ENCODE results near the gene CAMK2B. TPM values are rescaled to one million over a fixed set of nuclear protein-coding genes. Genes with fewer than 3 reads are reported as not detected.

The CAMK2B gene
- total RNA-seq, 4 donors from 2014 or later = 35.3 to 64.8 (median 46.0) TPM

DNA sequence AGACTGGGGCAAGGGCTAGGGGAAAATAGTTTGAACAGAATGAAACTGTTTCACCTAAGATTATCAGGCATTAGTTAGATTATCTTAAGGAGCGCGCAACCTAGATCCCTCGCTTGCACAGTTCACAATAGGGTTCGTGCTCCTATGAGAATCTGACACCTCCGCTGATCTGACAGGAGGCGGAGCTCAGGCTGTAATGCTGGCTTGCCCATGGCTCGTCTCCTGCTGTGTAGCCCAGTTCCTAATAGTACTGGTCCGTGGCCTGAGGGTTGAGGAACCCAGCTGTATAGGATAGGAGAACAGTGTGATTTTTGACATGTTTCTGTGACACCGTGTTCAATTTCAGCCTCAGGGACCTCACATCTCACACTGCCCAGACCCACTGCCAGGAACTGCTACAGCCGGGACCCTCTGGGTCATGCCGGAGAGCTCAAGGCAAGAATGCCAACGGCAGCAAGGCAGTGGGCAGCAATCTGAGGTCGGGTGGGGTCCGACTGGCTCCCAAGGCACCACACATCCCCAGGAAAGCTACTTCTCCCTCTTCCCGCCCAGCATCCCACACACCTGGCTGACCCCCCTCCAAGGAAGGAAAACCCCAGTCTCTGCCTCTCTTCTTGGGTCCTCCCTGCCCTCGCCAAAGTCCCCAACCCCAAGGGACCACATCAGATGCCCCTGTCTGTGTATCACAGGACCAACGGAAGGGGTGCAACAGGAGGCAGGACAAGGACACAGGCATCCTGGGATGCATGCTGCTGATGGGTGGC lies 31.7 kb downstream of the CAMK2B start:
- ATAC-seq (peak; percentile 67), DNase-seq (peak; percentile 25 to 52)
- in situ Hi-C loops (cut with MboI; ENCODE audit: low sequenced_read_pairs in 4 of 4) (no loop called here), intact Hi-C loops (cut with DNase I; ENCODE audit: low total_unique reads) (no loop called here)
- TF ChIP-seq, protein P1, sequence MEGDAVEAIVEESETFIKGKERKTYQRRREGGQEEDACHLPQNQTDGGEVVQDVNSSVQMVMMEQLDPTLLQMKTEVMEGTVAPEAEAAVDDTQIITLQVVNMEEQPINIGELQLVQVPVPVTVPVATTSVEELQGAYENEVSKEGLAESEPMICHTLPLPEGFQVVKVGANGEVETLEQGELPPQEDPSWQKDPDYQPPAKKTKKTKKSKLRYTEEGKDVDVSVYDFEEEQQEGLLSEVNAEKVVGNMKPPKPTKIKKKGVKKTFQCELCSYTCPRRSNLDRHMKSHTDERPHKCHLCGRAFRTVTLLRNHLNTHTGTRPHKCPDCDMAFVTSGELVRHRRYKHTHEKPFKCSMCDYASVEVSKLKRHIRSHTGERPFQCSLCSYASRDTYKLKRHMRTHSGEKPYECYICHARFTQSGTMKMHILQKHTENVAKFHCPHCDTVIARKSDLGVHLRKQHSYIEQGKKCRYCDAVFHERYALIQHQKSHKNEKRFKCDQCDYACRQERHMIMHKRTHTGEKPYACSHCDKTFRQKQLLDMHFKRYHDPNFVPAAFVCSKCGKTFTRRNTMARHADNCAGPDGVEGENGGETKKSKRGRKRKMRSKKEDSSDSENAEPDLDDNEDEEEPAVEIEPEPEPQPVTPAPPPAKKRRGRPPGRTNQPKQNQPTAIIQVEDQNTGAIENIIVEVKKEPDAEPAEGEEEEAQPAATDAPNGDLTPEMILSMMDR (IDR thresholded peaks at IDR 0.05 in 4 of 5, conservative IDR thresholded peaks at IDR 0.05 in 1 of 5) = no peak
- TF ChIP-seq POLR2A (IDR thresholded peaks at IDR 0.05) = no peak
- no peaks in the 10 kb centered on the region for H3K27me3 ChIP-seq
- H3K27ac ChIP-seq = peak overlapping the region in 3 of 4 donors; percentile 30 to 52 (median 33)
- H3K4me3 ChIP-seq = peak overlapping the region in 1 of 4 donors; percentile 9
- H3K4me1 ChIP-seq = peaks cover 38 to 43% of the 10 kb centered on the region in 2 donors
- no peaks in the 10 kb centered on the region for H3K36me3 ChIP-seq
- no peaks in the 10 kb centered on the region for H3K9me3 ChIP-seq

DNA sequence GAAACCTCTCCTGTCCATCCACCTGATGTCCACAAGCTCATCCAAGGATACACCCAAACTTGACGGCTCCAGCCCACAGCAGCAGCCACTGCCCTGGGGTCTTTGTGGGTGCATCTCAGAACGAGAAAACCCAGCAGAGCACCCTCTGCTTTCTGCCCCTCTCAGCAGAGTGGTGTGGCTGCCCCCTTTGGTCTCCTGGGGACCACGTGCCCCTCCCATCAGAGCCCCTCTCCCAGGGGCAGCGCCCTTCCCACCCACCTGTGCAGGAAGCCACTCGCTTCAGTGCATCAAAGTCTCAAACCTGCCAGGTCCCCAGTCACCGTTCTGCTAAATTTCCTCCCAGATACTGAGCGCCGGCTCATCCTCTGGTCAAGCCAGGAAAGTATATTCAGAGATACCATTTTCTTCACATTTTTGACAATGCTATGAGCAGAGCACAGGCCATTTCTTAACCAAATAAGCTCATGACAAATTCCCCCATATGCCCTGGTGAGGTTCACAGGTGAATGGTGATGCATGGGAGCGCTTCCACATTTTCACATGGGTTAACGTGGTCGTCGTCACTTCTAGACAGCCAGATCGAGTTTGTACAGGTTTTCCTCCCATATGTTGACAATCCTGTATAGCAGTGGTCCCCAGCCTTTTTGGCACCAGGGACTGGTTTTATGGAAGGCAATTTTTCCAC lies 32.4 kb downstream of the CAMK2B start:
- no peaks in the 10 kb centered on the region for H3K9me3 ChIP-seq
- intact Hi-C loops (cut with DNase I; ENCODE audit: low total_unique reads) (no loop called here), in situ Hi-C loops (cut with MboI; ENCODE audit: low sequenced_read_pairs in 4 of 4) (no loop called here)
- peak overlapping the region in 2 of 4 donors; percentile 33 to 52 for H3K27ac ChIP-seq
- peaks cover 38 to 43% of the 10 kb centered on the region in 2 donors for H3K4me1 ChIP-seq
- H3K27me3 ChIP-seq = no peaks in the 10 kb centered on the region
- H3K36me3 ChIP-seq = no peaks in the 10 kb centered on the region
- no peak overlapping the region for H3K4me3 ChIP-seq
- DNase-seq (peak in 1 of 2 donors; percentile 1), ATAC-seq (no peak)
- TF ChIP-seq, protein P1 (IDR thresholded peaks at IDR 0.05 in 4 of 5, conservative IDR thresholded peaks at IDR 0.05 in 1 of 5) = no peak
- no peak for TF ChIP-seq POLR2A (IDR thresholded peaks at IDR 0.05)

DNA sequence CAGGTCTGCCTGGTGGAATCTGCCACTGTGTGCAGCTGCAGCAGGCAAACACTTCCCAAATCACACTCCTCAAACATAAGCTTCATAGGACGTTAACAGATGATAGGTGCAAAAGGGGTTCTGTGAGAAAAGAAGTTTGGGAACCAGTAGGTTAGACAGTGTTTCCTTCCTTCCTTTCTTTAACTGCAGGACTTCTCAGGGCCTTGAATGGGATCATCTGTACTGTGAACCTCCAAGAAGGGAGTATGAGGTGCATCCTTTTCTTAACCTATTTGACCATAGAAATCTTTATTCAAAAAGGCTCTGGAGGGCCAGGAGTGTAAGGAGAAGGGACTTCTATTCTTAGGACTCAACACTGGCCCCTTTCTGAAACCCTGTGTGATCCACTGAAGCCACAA lies 33.0 kb downstream of the CAMK2B start:
- in situ Hi-C loops (cut with MboI; ENCODE audit: low sequenced_read_pairs in 4 of 4) = no loop called here
- Histone ChIP-seq H3K9me3 (no peaks in the 10 kb centered on the region), H3K4me3 (no peak overlapping the region), H3K4me1 (peaks cover 38 to 43% of the 10 kb centered on the region in 2 donors), H3K27me3 (no peaks in the 10 kb centered on the region), H3K27ac (peak overlapping the region in 1 of 4 donors; percentile 65), H3K36me3 (no peaks in the 10 kb centered on the region)
- no peak for TF ChIP-seq POLR2A (IDR thresholded peaks at IDR 0.05)
- TF ChIP-seq, protein P1 (IDR thresholded peaks at IDR 0.05 in 4 of 5, conservative IDR thresholded peaks at IDR 0.05 in 1 of 5) = no peak
- ATAC-seq (no peak), DNase-seq (no peak)
- intact Hi-C loops (cut with DNase I; ENCODE audit: low total_unique reads) = no loop called here

DNA sequence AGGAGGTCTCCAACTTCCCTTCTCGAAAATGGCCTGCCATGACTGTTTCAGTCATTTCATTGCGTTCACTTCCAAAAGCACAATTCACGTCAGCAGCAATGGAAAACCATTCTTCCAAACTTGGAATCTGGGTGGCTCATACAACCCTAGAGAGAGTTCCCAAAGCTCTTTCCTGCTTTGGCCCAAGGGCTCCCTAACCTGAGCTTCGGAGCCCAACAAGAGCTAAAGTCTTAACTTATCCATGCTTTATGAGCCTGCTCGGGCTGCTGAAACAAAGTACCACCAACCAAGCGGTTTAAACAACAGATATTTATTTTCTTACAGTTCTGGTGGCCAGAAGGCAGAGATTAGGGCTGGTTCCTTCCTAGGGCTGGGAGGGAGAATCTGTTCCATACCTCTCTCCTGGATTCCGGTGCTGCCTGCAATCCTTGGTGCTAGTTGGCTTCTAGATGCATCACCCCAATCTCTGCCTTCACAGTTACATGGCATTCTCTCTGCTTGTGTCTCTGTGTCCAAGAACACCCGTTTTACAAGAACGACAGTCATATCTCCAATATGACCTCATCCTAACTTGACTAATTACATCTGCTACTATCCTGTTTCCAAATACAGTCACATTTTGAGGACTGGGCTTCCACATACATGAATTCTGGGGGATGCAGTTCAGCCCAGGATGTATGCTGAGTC lies 33.5 kb downstream of the CAMK2B start:
- no peak overlapping the region for H3K4me3 ChIP-seq
- in situ Hi-C loops (cut with MboI; ENCODE audit: low sequenced_read_pairs in 4 of 4) (no loop called here), intact Hi-C loops (cut with DNase I; ENCODE audit: low total_unique reads) (no loop called here)
- peak overlapping the region in 2 of 4 donors; percentile 20 to 65 for H3K27ac ChIP-seq
- TF ChIP-seq, protein P1 (IDR thresholded peaks at IDR 0.05 in 4 of 5, conservative IDR thresholded peaks at IDR 0.05 in 1 of 5) = no peak
- TF ChIP-seq POLR2A (IDR thresholded peaks at IDR 0.05) = no peak
- H3K4me1 ChIP-seq = peaks cover 38 to 44% of the 10 kb centered on the region in 2 donors
- no peaks in the 10 kb centered on the region for H3K27me3 ChIP-seq
- ATAC-seq (no peak), DNase-seq (no peak)
- no peaks in the 10 kb centered on the region for H3K9me3 ChIP-seq
- H3K36me3 ChIP-seq = no peaks in the 10 kb centered on the region

Data from gastrocnemius medialis (tissue), 4 donors.